Liver (tissue), 9 donors: Measurements from ENCODE around the gene HTR4. TPM values are rescaled to one million over a fixed set of nuclear protein-coding genes. Genes with fewer than 3 reads are reported as not detected.

Experiments
- DNase-seq: peaks from one replicate; pipeline ENCODE4 v3.0.0-alpha.2; 2017; ENCODE audit warnings: low spot score
- H3K27ac ChIP-seq, 2 donors: one replicate each; pipeline ENCODE4 v1.7.0; 2013; ENCODE audit warnings: inconsistent platforms in 2 of 2, low read length in 2 of 2, control low read depth in 1 of 2, low read depth in 1 of 2, mild to moderate bottlenecking in 1 of 2
- H3K27me3 ChIP-seq, 4 donors: one replicate each; pipeline versions ENCODE4 v1.6.1 to v1.7.0; 2013; ENCODE audit warnings: low read length in 3 of 4, inconsistent platforms in 1 of 4, mild to moderate bottlenecking in 1 of 4, moderate library complexity in 1 of 4; ENCODE audit not compliant: control insufficient read depth in 4 of 4, insufficient read depth in 4 of 4
- H3K36me3 ChIP-seq, 4 donors: one replicate each; pipeline versions ENCODE4 v1.6.1 to v1.7.0; 2013; ENCODE audit warnings: low read length in 3 of 4, mild to moderate bottlenecking in 3 of 4, low read depth in 1 of 4, moderate library complexity in 1 of 4; ENCODE audit not compliant: control insufficient read depth in 4 of 4, insufficient read depth in 3 of 4
- H3K4me1 ChIP-seq, 4 donors: one replicate each; pipeline versions ENCODE4 v1.6.1 to v1.7.0; 2013; ENCODE audit warnings: low read length in 3 of 4, mild to moderate bottlenecking in 3 of 4, moderate library complexity in 1 of 4; ENCODE audit not compliant: control insufficient read depth in 4 of 4, insufficient read depth in 4 of 4
- H3K4me3 ChIP-seq, 3 donors: one replicate each; pipeline versions ENCODE4 v1.6.1 to v1.7.0; 2013; ENCODE audit warnings: low read length in 3 of 3, control low read depth in 1 of 3, low read depth in 1 of 3, mild to moderate bottlenecking in 1 of 3
- H3K9ac ChIP-seq, 2 donors: one replicate each; pipeline ENCODE4 v1.7.0; 2013; ENCODE audit warnings: low read length in 2 of 2, mild to moderate bottlenecking in 2 of 2, moderate library complexity in 2 of 2, control low read depth in 1 of 2, low read depth in 1 of 2
- H3K9me3 ChIP-seq, 4 donors: one replicate each; pipeline versions ENCODE4 v1.6.1 to v1.7.0; 2013; ENCODE audit warnings: low read length in 3 of 4; ENCODE audit not compliant: control insufficient read depth in 4 of 4
- ATF3 ChIP-seq: IDR thresholded peaks from 2 replicates; pipeline ENCODE4 v1.6.1; 2016; ENCODE audit warnings: antibody characterized with exemption
- CTCF ChIP-seq: fragments of 150-350 bp; IDR thresholded peaks from 2 replicates; pipeline ENCODE4 v1.5.1; 2017; ENCODE audit warnings: improper control_type of control experiment, low read depth, low read length; ENCODE audit not compliant: missing input control
- EGR1 ChIP-seq, 2 donors: IDR thresholded peaks; 2 replicates each; pipeline ENCODE4 v1.6.1; 2016 to 2018; ENCODE audit warnings: antibody characterized with exemption in 2 of 2, low read depth in 2 of 2
- FOXA1 ChIP-seq: IDR thresholded peaks from 2 replicates; pipeline ENCODE4 v1.6.1; 2016; ENCODE audit warnings: antibody characterized with exemption
- FOXA2 ChIP-seq: IDR thresholded peaks from 2 replicates; pipeline ENCODE4 v1.6.1; 2016; ENCODE audit warnings: antibody characterized with exemption
- GABPA ChIP-seq, 2 donors: IDR thresholded peaks in 1 of 2; conservative IDR thresholded peaks in 1 of 2; 2 replicates each; pipeline ENCODE4 v1.6.1; 2016; ENCODE audit warnings: antibody characterized with exemption in 2 of 2, mild to moderate bottlenecking in 1 of 2, moderate library complexity in 1 of 2
- HNF4A ChIP-seq, 2 donors: conservative IDR thresholded peaks; 2 replicates each; pipeline ENCODE4 v1.6.1; 2016; ENCODE audit warnings: antibody characterized with exemption in 2 of 2, mild to moderate bottlenecking in 2 of 2
- HNF4G ChIP-seq: IDR thresholded peaks from 2 replicates; pipeline ENCODE4 v1.6.1; 2016; ENCODE audit warnings: antibody characterized with exemption
- JUND ChIP-seq, 2 donors: IDR thresholded peaks; 2 replicates each; pipeline ENCODE4 v1.6.1; 2016; ENCODE audit warnings: antibody characterized with exemption in 2 of 2
- MAX ChIP-seq: IDR thresholded peaks from 2 replicates; pipeline ENCODE4 v1.6.1; 2016; ENCODE audit warnings: antibody characterized with exemption
- NR2F2 ChIP-seq: IDR thresholded peaks from 2 replicates; pipeline ENCODE4 v1.6.1; 2016; ENCODE audit warnings: antibody characterized with exemption
- RAD21 ChIP-seq, 2 donors: IDR thresholded peaks; 2 replicates each; pipeline ENCODE4 v1.6.1; 2016; ENCODE audit warnings: antibody characterized with exemption in 2 of 2, mild to moderate bottlenecking in 2 of 2
- RXRA ChIP-seq, 2 donors: IDR thresholded peaks; 2 replicates each; pipeline ENCODE4 v1.6.1; 2017 to 2018; ENCODE audit warnings: antibody characterized with exemption in 2 of 2, mild to moderate bottlenecking in 1 of 2
- SP1 ChIP-seq: IDR thresholded peaks from 2 replicates; pipeline ENCODE4 v1.6.1; 2018; ENCODE audit warnings: antibody characterized with exemption, mild to moderate bottlenecking
- TAF1 ChIP-seq: conservative IDR thresholded peaks from 2 replicates; pipeline ENCODE4 v1.6.1; 2016; ENCODE audit warnings: antibody characterized with exemption, mild to moderate bottlenecking
- YY1 ChIP-seq: IDR thresholded peaks from 2 replicates; pipeline ENCODE4 v1.6.1; 2016; ENCODE audit warnings: antibody characterized with exemption, mild to moderate bottlenecking
- ZBTB33 ChIP-seq: IDR thresholded peaks from 2 replicates; pipeline ENCODE4 v1.6.1; 2016; ENCODE audit warnings: antibody characterized with exemption
- WGBS: extraction: QIAGEN DNeasy Blood & Tissue Kit; methylation state at CpG from one replicate; pipeline ENCODE4 v1.1.7; 2013; 5-methylcytosine and 5-hydroxymethylcytosine counted together
- polyA plus RNA-seq, 2 donors: library from polyadenylated mRNA; stranded (reverse) in 1 of 2; unstranded in 1 of 2; fragments of 200-250 nt in 1 of 2; fragments of >200 nt in 1 of 2; fragmentation: Nextera tagmentation in 1 of 2; extraction: Ambion mirVana in 1 of 2; gene quantifications; one replicate each; pipeline versions ENCODE4 v1.2.1 to v1.2.3, GENCODE V29; 2013 to 2015
- total RNA-seq, 2 donors: library from RNA; depleted of rRNA; stranded (reverse); fragments of >200 nt; gene quantifications; one replicate each; pipeline ENCODE4 v1.2.3, GENCODE V29; 2014
- donor health status: healthy.
- donor health status: healthy.
- donor health status: healthy.
- donor health status: healthy.
- donor health status: healthy.

HTR4 gene
- total and polyA plus RNA-seq, 4 donors, result 0.19 to 2.4 (median 0.98) TPM

- H3K9me3 ChIP-seq, result no peaks in the 10 kb centered on the region
- TF ChIP-seq ZBTB33 (no peak), JUND (IDR thresholded peaks at IDR 0.05) (no peak), TAF1 (no peak), RAD21 (IDR thresholded peaks at IDR 0.05) (no peak), HNF4G (no peak), RXRA (IDR thresholded peaks at IDR 0.05) (no peak), FOXA1 (no peak), NR2F2 (no peak), ATF3 (no peak), FOXA2 (no peak), YY1 (no peak), EGR1 (IDR thresholded peaks at IDR 0.05; ENCODE audit: low read depth in 2 of 2) (no peak)
- no peaks in the 10 kb centered on the region for H3K4me1 ChIP-seq
- no peaks in the 10 kb centered on the region for H3K36me3 ChIP-seq
- WGBS, result 63% methylated on average over 2 of the region's 2 CpGs
- H3K9ac ChIP-seq, result no peak overlapping the region
- no peak for DNase-seq
- no peak overlapping the region for H3K4me3 ChIP-seq
- no peaks in the 10 kb centered on the region for H3K27me3 ChIP-seq
- H3K27ac ChIP-seq, result no peak overlapping the region
Measured at GRCh38 chr5:148697809-148698196, 43.5 kb upstream of the HTR4 start.

- 80% methylated on average over 6 of the region's 6 CpGs for whole genome bisulfite sequencing
- no peaks in the 10 kb centered on the region for H3K27me3 ChIP-seq
- no peak overlapping the region for H3K4me3 ChIP-seq
- no peaks in the 10 kb centered on the region for H3K36me3 ChIP-seq
- no peak overlapping the region for H3K9ac ChIP-seq
- H3K4me1 ChIP-seq, result no peaks in the 10 kb centered on the region
- DNase-seq, result no peak
- peak overlapping the region in 1 of 2 donors; percentile 7 for H3K27ac ChIP-seq
- H3K9me3 ChIP-seq, result no peaks in the 10 kb centered on the region
- TF ChIP-seq RAD21 (IDR thresholded peaks at IDR 0.05) (no peak), GABPA (IDR thresholded peaks at IDR 0.05 in 1 of 2, conservative IDR thresholded peaks at IDR 0.05 in 1 of 2) (no peak), NR2F2 (no peak), MAX (no peak), YY1 (no peak), HNF4G (no peak), CTCF (no peak), SP1 (no peak), FOXA2 (no peak), TAF1 (no peak), HNF4A (conservative IDR thresholded peaks at IDR 0.05) (no peak), RXRA (IDR thresholded peaks at IDR 0.05) (no peak), EGR1 (IDR thresholded peaks at IDR 0.05; ENCODE audit: low read depth in 2 of 2) (no peak), JUND (IDR thresholded peaks at IDR 0.05) (no peak), FOXA1 (no peak)
Measured at GRCh38 chr5:148697180-148697808, 43.0 kb upstream of the HTR4 start.
